Measurements from ENCODE around the gene ENPP1.

The ENPP1 gene

DNA sequence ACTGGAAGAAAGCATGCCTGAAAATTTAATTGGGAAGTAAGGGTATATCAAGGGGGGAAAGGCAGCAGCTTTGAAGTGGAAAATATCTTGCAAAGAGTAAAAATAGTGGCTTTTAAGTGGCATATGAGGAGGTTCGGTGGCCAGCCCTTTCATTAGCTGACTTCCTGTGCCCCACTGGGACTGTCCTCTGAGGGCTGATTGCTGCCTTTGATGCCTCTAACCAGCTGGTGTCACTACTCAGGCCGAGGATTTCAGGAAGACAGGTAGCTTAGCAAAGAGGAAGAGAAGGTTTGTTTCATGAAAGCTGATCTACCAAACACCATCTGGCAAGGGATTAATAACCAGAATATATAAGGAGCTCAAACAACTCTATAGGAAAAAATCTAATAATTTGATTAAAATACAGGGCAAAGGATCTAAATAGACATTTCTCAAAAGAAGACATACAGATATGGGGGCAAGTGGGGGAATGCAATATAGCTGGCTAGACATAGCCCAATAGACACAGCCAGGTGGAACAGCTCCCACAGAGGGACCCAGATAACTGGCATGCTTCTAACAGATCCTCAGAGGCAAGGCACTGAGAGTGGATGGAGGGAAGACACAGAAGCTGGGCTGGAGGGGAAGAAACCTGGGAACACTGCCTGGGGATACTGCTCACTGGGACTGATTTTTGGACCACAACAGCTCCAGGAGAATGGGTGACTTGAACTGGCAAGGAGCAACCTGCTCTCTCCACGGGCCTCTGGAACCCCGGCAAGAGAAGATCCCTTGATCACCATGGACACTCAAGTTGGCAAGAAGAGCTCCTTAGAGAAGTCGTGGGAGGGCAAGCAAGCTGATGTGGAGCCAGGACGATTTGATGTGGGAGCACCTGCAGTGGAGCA is 110.2 kb downstream of the ENPP1 start:
- no peak for DNase-seq

GRCh38 chr6:131918650-131919355 is 111.0 kb downstream of the ENPP1 start:
- no peak for DNase-seq

- no peak for DNase-seq
Observed at GRCh38 chr6:131920656-131921055, 112.8 kb downstream of the ENPP1 start.

- DNase-seq: peak; percentile 2
Observed at GRCh38 chr6:131923356-131923755, 115.5 kb downstream of the ENPP1 start.

DNA sequence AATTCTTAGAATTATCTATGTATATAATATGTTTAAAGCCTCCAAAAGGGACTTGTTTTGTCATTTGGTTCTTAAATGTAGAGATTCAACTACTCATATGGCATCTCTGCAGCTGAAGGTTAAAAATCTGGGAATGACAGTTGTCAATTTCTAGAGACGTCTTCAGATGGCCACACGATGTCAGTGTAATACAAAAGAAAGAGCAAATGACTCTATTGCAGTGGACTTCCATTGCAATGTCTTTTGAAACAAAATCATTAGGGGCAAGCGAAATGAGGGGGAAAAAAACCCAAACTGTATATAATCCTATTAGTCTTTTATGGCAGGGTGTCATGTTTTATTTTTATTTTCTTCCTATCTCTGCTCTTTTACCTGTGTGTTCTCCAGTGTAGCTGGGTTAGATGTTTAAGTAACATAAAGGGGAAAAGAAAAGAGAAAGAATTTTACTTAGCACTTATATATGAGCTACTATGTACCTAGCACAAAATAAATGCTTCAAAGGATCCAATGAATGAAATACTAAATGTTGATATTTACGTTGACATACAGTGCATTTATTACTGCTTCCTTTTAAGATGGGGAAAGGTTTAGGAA is 117.2 kb downstream of the ENPP1 start:
- no peak for DNase-seq

GRCh38 chr6:131929264-131929663 is 121.4 kb downstream of the ENPP1 start:
- DNase-seq: no peak

GRCh38 chr6:131929976-131930375 is 122.2 kb downstream of the ENPP1 start:
- no peak for DNase-seq

DNA sequence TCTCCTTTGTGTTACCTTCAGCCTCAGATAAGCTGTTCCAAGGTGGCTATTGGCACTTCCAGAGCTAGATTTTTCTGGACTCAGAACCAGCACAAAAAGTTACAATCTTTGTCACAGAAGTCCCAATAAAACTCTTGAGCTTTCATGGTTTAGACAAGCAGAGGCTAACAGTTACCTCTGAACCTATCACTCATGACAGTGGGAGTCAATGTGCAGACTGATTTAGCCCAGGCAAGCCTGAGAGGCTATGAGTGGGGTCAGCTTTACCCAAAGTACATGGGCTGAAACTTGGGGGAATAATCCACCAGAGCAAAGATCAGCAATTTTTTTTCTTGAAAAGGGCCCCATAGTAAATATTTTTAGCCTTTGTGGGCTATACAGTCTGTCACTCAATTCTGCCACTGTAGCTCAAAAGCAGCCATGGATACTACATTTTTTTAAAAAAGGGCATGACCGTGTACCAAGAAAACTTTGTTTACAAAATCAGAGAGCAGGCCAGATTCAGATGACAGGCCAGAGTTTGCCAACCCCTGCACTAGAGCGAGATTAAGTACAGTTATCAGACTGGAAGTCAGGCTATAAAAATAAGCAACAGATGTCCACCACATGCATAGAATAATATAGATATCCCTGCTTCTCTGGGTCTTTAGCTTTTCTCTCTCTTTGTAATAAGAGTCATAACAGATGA is 123.4 kb downstream of the ENPP1 start:
- no peak for DNase-seq

DNA sequence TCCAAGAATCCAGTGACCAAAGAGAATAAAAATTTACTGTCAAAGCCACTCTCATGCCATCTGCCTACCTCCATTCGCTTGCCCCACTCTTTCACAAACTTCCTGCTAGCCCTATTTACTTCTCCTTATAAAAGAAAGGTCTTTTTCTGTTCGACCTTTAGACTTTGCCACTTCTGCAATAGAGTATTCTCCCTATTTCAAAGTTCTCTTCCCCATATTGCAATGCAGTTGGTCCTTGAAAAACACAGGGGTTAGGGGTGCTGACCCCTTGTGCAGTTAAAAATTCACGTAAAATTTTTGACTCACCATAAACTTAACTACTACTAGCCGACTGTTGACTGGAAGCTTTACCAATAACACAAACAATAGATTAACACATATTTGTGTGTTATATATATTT is 128.3 kb downstream of the ENPP1 start:
- no peak for DNase-seq

DNA sequence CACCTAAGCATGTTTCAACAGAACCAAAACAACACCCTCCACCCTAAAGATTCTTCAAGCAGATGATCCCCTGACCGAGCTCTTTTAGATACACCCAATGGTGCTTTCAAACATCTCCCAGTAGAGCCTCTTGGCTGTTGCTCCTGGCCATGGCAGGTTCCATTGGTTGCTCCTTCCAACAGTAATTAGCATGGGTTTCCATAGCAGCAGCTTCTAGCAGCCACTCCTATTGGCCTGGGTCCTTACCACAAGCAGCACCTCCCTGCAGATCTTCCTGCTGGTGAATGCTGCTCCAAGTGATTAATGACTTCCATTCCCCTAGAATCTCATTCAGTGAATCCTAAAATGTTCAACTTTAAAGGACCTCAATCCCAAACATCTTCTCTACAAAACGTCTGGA is 129.4 kb downstream of the ENPP1 start:
- DNase-seq: no peak

DNA sequence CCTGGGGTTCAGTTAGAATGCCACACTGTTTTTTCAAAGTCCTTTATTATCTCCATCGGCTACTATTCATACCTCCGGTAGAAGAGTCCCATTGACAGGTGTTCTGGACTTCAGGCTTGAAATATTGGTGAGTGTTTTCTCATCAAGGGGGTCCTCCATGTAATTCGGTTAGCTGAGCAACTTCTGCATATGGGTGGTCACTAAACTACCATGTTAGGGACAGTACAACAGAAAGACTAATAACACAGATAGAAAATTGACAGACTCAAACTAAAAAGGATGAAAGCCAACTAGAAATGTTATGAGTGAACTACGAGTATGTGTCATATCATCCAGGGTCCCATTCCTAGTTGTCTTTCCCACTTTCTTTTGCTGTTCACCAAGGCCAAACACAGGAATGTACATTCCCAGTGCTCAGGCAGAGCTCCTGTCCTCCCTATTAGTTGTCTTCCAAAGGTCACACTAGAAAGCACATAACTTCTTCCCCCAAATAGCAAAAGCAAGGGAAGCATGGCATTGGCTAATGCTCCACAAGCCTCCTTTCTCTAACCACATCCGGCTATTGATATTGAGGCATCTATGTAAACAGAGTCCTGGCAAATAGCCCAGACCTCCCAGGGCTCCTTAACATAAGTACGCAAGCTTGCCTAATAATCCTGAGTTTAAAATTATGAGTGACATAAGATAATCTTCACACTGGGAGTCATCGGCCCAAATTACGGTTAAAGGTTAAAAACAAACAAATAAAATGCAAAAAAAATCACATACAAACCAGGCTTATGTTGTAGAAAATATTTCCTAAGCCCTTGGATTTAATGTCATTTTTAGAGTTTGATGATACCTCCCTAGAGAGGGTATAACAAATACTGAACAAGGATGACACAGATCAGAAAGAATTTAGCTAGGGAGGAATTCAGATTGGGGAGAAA is 130.1 kb downstream of the ENPP1 start:
- no peak for DNase-seq

All from NCI-H1092 (cell line).